Effector memory CD4-positive, alpha-beta T cell (primary cell): Measurements from ENCODE around the gene MTARC2.
"Not testable (repeated sequence)": the region's sequence is repeated elsewhere in the genome, so short reads cannot be mapped to it uniquely, and the experiment has no call there.

Source experiments
- DNase-seq, 3 donors: peaks; one replicate each; pipeline ENCODE4 v3.0.0-alpha.2; 2020
- H3K27ac ChIP-seq: 2 replicates; pipeline ENCODE4 v1.7.0; 2013; ENCODE audit warnings: mild to moderate bottlenecking, low read length, moderate library complexity; ENCODE audit not compliant: insufficient read depth, poor library complexity, severe bottlenecking
- H3K27me3 ChIP-seq: replicated peaks from 2 replicates; pipeline ENCODE4 v1.7.0; 2013; ENCODE audit warnings: mild to moderate bottlenecking, low read length; ENCODE audit not compliant: insufficient read depth, control insufficient read depth, poor library complexity, severe bottlenecking
- H3K36me3 ChIP-seq: 2 replicates; pipeline ENCODE4 v1.7.0; 2013; ENCODE audit warnings: mild to moderate bottlenecking, low read length, moderate library complexity; ENCODE audit not compliant: control insufficient read depth, insufficient read depth
- H3K4me1 ChIP-seq: 2 replicates; pipeline ENCODE4 v1.7.0; 2013; ENCODE audit warnings: low read length, mild to moderate bottlenecking; ENCODE audit not compliant: control insufficient read depth, insufficient read depth, poor library complexity, severe bottlenecking
- H3K4me3 ChIP-seq: 2 replicates; pipeline ENCODE4 v1.7.0; 2013; ENCODE audit warnings: low read length, low read depth, mild to moderate bottlenecking; ENCODE audit not compliant: insufficient read depth, poor library complexity, severe bottlenecking
- H3K9me3 ChIP-seq: 2 replicates; pipeline ENCODE4 v1.7.0; 2013; ENCODE audit warnings: mild to moderate bottlenecking, low read length, moderate library complexity; ENCODE audit not compliant: control insufficient read depth

Gene MTARC2

GRCh38 chr1:220708244-220708643 lies 39.9 kb upstream of the MTARC2 start:
- Histone ChIP-seq H3K4me3 (no peak overlapping the region), H3K9me3 (no peaks in the 10 kb centered on the region), H3K27me3 (no peaks in the 10 kb centered on the region), H3K36me3 (no peaks in the 10 kb centered on the region), H3K27ac (no peak overlapping the region), H3K4me1 (no peaks in the 10 kb centered on the region)
- no peak for DNase-seq

DNA sequence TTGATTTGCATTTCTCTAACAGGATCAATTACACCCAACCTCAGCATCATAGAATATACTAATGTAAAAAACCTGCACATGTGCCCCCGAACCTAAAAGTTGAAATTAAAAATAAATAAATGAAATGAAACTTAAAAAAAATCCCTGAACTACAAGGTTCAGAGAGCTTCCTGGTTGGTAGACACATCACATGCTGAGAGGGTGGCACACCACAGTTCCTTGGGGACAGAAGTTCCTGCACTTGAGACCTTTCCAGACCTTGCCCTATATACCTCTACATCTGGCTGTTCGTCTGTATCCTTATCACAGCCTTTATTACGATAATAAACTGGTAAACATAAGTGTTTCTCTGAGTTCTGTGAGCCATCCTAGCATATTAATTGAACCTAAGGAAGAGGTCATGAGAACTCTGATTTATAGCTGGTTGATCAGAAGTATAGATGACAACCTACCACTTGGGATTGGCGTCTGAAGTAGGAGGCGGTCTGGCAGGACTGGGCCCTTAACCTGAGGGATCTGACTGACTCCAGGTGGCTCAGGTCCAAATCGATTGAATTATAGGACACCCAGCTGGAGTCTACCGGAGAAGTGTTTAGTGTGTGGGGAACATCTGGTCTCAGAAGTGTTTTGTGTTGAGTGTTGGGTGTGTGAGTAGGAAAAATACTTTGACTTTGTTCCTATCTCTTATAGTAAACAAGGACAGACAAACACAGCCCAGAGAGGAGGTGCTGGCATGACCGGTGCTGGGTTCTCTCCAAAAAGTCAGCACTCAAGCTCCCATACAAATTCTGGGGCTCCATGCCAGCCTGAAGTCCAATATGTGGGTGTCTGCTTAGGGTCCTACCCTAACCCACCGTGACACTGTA lies 39.0 kb upstream of the MTARC2 start:
- H3K4me1 ChIP-seq = no peaks in the 10 kb centered on the region
- H3K27ac ChIP-seq = no peak overlapping the region
- H3K27me3 ChIP-seq = no peaks in the 10 kb centered on the region
- no peak overlapping the region for H3K4me3 ChIP-seq
- no peaks in the 10 kb centered on the region for H3K36me3 ChIP-seq
- DNase-seq = no peak
- no peaks in the 10 kb centered on the region for H3K9me3 ChIP-seq

DNA sequence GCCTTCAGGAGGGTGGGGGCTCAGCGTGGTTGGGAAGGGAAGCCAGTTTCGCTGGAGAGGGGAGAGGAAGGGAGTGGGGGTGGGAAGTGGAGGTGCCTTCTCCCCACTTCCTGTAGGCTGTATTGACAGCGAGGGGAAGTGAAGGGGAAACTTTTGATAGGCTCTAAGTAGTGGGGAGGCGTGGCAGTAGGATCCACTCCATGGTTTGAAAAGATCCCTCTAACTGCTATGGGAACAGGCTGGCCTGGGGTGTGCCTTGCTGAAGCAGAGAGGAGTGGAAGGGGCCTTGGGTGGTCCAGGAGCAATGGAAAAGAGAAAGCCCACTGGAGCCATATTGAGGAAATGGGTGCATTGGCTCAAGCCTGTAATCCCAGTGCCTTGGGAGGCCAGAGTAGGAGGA lies 37.8 kb upstream of the MTARC2 start:
- Histone ChIP-seq H3K4me3 (no peak overlapping the region), H3K36me3 (no peaks in the 10 kb centered on the region), H3K4me1 (no peaks in the 10 kb centered on the region), H3K27ac (no peak overlapping the region), H3K9me3 (no peaks in the 10 kb centered on the region), H3K27me3 (no peaks in the 10 kb centered on the region)
- no peak for DNase-seq

DNA sequence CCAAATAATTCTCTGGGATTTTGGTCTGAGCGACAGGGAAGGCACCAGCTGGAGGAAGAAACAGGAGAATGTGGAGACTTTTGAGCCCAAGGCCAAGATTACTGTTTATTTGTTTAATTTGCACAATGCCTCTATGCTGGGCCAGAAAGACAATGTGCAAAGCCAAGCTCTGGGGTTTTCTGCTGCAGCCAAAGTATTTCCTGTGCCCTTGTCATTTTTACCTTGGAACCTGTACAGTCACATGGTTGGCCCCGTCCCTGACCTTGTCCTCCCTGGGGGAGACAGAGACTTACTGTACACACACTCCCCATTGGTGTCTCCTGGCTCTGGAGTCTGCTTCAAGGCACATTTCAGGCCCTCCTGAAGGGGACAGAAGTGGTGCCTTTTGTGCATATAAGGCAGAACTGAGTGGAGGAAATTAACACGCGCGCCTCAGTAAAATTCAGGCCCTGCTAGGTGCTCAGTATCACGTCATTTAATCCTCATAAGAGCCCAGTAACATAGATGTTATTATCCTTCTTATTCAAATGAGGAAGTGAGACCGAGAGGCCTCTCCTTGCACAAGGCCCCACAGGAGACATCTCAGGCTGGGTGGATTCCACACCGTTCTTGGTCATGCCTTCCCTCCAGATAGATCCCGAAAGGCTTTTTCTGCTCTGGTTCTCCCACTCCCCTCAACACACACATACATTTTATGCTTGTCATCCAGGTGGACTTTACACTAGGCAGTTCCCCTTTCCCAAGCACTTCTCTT lies 36.9 kb upstream of the MTARC2 start:
- no peak for DNase-seq
- H3K9me3 ChIP-seq = no peaks in the 10 kb centered on the region
- no peak overlapping the region for H3K27ac ChIP-seq
- no peaks in the 10 kb centered on the region for H3K27me3 ChIP-seq
- no peaks in the 10 kb centered on the region for H3K36me3 ChIP-seq
- H3K4me1 ChIP-seq = no peaks in the 10 kb centered on the region
- no peak overlapping the region for H3K4me3 ChIP-seq

DNA sequence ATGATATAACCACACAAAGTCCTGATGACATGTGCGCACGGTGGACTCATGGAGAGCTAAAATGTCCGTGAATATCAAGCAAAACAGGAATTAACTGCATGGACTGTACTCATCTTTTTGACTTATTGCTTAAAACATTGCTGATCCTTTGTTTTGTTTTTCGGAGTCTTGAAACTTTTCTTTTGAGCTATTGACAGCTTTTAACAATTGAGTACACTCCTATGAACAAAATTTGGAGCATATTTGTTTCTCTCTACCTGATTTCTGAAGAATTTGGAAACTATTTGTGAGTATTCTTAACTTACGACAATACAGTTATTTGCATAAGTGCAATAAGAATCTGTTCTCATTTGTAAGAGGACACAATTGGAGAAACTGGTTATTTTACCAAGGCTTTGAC lies 32.1 kb upstream of the MTARC2 start:
- H3K9me3 ChIP-seq, H3K27me3 ChIP-seq, H3K4me1 ChIP-seq, H3K36me3 ChIP-seq, H3K27ac ChIP-seq, DNase-seq, H3K4me3 ChIP-seq: not testable (repeated sequence)

- no peak overlapping the region for H3K27ac ChIP-seq
- H3K4me3 ChIP-seq = no peak overlapping the region
- no peak for DNase-seq
- H3K9me3 ChIP-seq = no peaks in the 10 kb centered on the region
- H3K36me3 ChIP-seq = no peaks in the 10 kb centered on the region
- H3K4me1 ChIP-seq = no peaks in the 10 kb centered on the region
- no peaks in the 10 kb centered on the region for H3K27me3 ChIP-seq
Observed at GRCh38 chr1:220717800-220718640, 30.1 kb upstream of the MTARC2 start.

DNA sequence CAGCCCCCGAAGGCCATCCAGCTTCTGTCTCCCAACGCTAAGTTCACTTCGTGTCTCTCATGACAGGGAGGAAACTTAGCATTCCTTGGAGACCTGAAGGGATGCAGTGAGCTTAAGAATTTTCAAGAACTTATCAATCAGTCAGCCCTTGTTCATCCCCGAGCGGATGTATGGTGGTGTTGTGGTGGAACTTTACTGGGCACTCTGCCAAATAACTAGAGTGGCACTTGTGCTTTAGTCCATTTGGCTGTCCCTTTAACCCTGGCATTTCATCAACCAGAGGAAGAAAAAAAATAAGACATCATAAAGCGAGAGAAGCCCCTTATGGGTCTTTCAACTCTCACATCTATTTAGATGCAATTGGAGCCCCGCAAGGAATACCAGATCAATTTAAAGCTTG lies 26.9 kb upstream of the MTARC2 start:
- H3K4me3 ChIP-seq, H3K27me3 ChIP-seq, H3K27ac ChIP-seq: not testable (repeated sequence)

DNA sequence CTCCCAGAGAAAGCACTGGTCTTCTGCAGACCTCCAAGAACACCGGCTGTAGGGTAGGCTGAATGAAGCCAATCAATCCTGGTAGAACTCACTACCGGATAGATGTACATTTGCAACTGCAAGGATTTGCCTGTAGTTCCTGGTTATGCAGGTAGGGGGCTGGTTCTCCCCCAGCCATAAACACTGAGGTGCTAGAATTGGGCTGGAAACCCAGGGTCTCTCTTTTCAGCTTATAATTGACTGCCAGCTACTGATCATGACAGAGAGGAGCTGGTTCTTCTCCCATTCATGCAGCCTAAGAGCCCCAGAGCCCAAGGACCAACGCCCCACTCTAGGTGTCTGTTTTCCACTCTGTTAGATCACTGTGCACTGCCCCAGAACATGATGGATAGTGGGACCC lies 21.5 kb upstream of the MTARC2 start:
- DNase-seq = no peak
- no peak overlapping the region for H3K4me3 ChIP-seq
- no peaks in the 10 kb centered on the region for H3K36me3 ChIP-seq
- H3K27ac ChIP-seq = no peak overlapping the region
- H3K9me3 ChIP-seq = no peaks in the 10 kb centered on the region
- H3K4me1 ChIP-seq = no peaks in the 10 kb centered on the region
- H3K27me3 ChIP-seq = no peaks in the 10 kb centered on the region

More for the DNA sequence above, 26.9 kb upstream of the MTARC2 start:
- H3K36me3 ChIP-seq, DNase-seq, H3K9me3 ChIP-seq, H3K4me1 ChIP-seq: not testable (repeated sequence)

DNA sequence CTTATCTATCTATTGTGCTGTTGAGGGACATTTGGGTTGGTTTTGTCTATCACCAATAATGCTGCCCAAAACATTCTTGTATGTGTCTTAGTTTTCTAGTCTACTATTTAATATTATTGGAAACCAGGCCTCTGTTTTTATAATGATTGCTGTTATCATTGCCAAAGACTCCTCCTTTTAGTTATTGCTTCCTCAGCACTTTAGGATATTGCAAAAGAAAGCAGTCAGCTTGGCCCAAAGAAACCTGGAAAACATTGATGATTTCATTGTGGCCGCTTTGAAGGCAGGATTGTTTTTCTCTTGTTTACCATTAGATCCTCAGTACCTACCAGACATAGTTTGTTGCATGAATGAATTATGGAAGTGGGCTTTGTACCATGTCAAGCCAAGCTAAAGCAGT lies 20.6 kb upstream of the MTARC2 start:
- no peak overlapping the region for H3K27ac ChIP-seq

More for the DNA sequence above, 20.6 kb upstream of the MTARC2 start:
- no peaks in the 10 kb centered on the region for H3K9me3 ChIP-seq
- DNase-seq = no peak
- no peaks in the 10 kb centered on the region for H3K4me1 ChIP-seq
- H3K4me3 ChIP-seq = no peak overlapping the region
- H3K27me3 ChIP-seq = no peaks in the 10 kb centered on the region
- H3K36me3 ChIP-seq = no peaks in the 10 kb centered on the region
